GM12801 (cell line): Measurements from ENCODE around the gene HSPB1.

Experiments
- CTCF ChIP-seq: IDR thresholded peaks from one replicate; pipeline ENCODE4 v1.5.1; 2011; ENCODE audit warnings: control low read depth; ENCODE audit not compliant: insufficient read length; ENCODE audit errors: extremely low read depth

Gene HSPB1

GRCh38 chr7:76310102-76310957, 7.9 kb downstream of the HSPB1 start:
- no peak for TF ChIP-seq CTCF

GRCh38 chr7:76314042-76314721, 11.7 kb downstream of the HSPB1 start:
- TF ChIP-seq CTCF = peak; percentile 79

GRCh38 chr7:76315364-76315763, 12.9 kb downstream of the HSPB1 start:
- TF ChIP-seq CTCF = no peak

- no peak for TF ChIP-seq CTCF
Measured at GRCh38 chr7:76316984-76317781, 14.7 kb downstream of the HSPB1 start.

GRCh38 chr7:76317782-76318487, 15.5 kb downstream of the HSPB1 start:
- TF ChIP-seq CTCF = no peak

- TF ChIP-seq CTCF = no peak
Measured at GRCh38 chr7:76318488-76319353, 16.2 kb downstream of the HSPB1 start.
